NT2/D1 (cell line): ENCODE results near the gene C6orf15.

Experiments
- YY1 ChIP-seq: IDR thresholded peaks from 2 replicates; pipeline ENCODE4 v1.6.1; 2011; ENCODE audit not compliant: insufficient read length, insufficient read depth
- ZNF274 ChIP-seq: IDR thresholded peaks from 2 replicates; pipeline ENCODE4 v1.6.1; 2011; ENCODE audit warnings: mild to moderate bottlenecking, low read depth, low read length

- TF ChIP-seq YY1 (no peak), ZNF274 (no peak)
Observed at GRCh38 chr6:31154436-31154835, 42.1 kb upstream of the C6orf15 start.
